DLD1 (cell line): ENCODE results near the gene HLA-G.
"Not testable (repeated sequence)": the region's sequence is repeated elsewhere in the genome, so short reads cannot be mapped to it uniquely, and the experiment has no call there.

Source experiments
- in situ Hi-C: cut with HindIII; loops from 2 replicates; pipeline ENCODE4 v1.10.0; 2017; ENCODE audit warnings: low sequenced_read_pairs

HLA-G gene

GRCh38 chr6:29827579-29828470, at the start of gene HLA-G:
HLA-G (plus strand) TSS chr6:29827825; CDS start chr6:29827845, 20 bp downstream.
- in situ Hi-C loops: no loop called here

- in situ Hi-C loops: not testable (repeated sequence)
Observed at GRCh38 chr6:29780019-29780698, 47.5 kb upstream of the HLA-G start.

GRCh38 chr6:29789176-29789575, 38.4 kb upstream of the HLA-G start:
- in situ Hi-C loops: no loop called here

GRCh38 chr6:29790626-29791025, 37.0 kb upstream of the HLA-G start:
- in situ Hi-C loops: no loop called here

- in situ Hi-C loops: no loop called here
Observed at GRCh38 chr6:29791162-29791561, 36.5 kb upstream of the HLA-G start.

- in situ Hi-C loops: no loop called here
Observed at GRCh38 chr6:29791786-29792122, 35.9 kb upstream of the HLA-G start.

GRCh38 chr6:29792123-29793035, 35.2 kb upstream of the HLA-G start:
- in situ Hi-C loops: no loop called here

GRCh38 chr6:29793036-29793356, 34.6 kb upstream of the HLA-G start:
- in situ Hi-C loops: no loop called here

- in situ Hi-C loops: no loop called here
Observed at GRCh38 chr6:29793796-29794195, 33.8 kb upstream of the HLA-G start.

- in situ Hi-C loops: no loop called here
Observed at GRCh38 chr6:29796026-29796425, 31.6 kb upstream of the HLA-G start.

GRCh38 chr6:29797135-29797534, 30.5 kb upstream of the HLA-G start:
- in situ Hi-C loops: no loop called here

- in situ Hi-C loops: no loop called here
Observed at GRCh38 chr6:29797966-29798365, 29.7 kb upstream of the HLA-G start.

GRCh38 chr6:29800254-29800653, 27.4 kb upstream of the HLA-G start:
- in situ Hi-C loops: no loop called here

GRCh38 chr6:29806387-29806786, 21.2 kb upstream of the HLA-G start:
- in situ Hi-C loops: no loop called here

GRCh38 chr6:29809249-29809648, 18.4 kb upstream of the HLA-G start:
- in situ Hi-C loops: no loop called here

- in situ Hi-C loops: no loop called here
Observed at GRCh38 chr6:29810371-29810770, 17.3 kb upstream of the HLA-G start.

- in situ Hi-C loops: no loop called here
Observed at GRCh38 chr6:29811377-29811776, 16.2 kb upstream of the HLA-G start.

- in situ Hi-C loops: no loop called here
Observed at GRCh38 chr6:29813066-29813465, 14.6 kb upstream of the HLA-G start.

GRCh38 chr6:29813809-29814208, 13.8 kb upstream of the HLA-G start:
- in situ Hi-C loops: no loop called here

GRCh38 chr6:29814379-29815117, 13.1 kb upstream of the HLA-G start:
- in situ Hi-C loops: no loop called here
